GM19372 (cell line): ENCODE data around the gene BTNL9.
"Not testable (repeated sequence)": the region's sequence is repeated elsewhere in the genome, so short reads cannot be mapped to it uniquely, and the experiment has no call there.

ENCODE experiments used
- ATAC-seq: cut with Tn5 transposase; IDR thresholded peaks from one replicate; pipeline ENCODE4 v1.9.1; 2021; ENCODE audit warnings: mild to moderate bottlenecking, low read depth, moderate library complexity; ENCODE audit not compliant: unreplicated experiment

BTNL9 gene

DNA sequence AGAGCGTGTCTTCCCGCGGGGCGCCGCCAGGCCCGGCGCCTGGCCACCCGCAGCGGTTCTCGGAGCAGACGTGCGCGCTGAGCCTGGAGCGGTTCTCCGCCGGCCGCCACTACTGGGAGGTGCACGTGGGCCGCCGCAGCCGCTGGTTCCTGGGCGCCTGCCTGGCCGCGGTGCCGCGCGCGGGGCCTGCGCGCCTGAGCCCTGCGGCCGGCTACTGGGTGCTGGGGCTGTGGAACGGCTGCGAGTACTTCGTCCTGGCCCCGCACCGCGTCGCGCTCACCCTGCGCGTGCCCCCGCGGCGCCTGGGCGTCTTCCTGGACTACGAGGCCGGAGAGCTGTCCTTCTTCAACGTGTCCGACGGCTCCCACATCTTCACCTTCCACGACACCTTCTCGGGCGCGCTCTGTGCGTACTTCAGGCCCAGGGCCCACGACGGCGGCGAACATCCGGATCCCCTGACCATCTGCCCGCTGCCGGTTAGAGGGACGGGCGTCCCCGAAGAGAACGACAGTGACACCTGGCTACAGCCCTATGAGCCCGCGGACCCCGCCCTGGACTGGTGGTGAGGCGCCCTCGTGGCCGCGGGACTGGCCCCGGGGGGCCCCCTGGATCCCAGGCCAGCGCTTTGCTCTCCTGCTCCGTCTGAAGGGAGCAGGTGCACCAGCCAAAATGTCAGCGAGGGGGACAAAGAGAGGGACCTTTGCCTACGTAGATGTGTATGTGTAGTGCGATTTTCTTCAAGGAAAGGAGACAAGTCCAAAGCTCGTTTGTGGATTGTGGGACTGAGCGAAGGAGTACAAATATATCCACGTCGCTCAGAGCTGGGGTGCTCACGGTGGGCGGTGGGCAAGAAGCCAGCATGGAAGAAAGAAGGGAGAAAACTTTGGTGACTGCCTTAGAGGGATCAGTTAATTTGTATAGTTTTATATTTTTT lies 19.5 kb downstream of the BTNL9 start:
- ATAC-seq, result no peak

DNA sequence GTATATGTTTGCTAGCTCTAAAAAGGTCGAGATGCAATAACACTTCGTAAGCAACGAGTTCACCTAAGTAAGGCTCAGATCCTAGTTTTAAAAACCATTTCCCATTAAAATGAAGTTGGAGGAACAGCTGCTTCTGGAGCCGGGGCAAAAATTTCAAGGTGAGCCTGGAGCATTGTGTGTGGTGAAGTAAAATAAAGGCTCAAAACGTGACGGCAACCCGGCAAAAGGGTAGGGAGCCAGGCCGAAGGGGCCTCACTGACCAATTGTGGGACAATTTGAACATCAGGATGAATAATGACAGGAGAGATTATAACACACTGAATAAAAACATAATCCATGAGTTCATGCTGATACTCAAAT lies 20.1 kb downstream of the BTNL9 start:
- ATAC-seq, result no peak

DNA sequence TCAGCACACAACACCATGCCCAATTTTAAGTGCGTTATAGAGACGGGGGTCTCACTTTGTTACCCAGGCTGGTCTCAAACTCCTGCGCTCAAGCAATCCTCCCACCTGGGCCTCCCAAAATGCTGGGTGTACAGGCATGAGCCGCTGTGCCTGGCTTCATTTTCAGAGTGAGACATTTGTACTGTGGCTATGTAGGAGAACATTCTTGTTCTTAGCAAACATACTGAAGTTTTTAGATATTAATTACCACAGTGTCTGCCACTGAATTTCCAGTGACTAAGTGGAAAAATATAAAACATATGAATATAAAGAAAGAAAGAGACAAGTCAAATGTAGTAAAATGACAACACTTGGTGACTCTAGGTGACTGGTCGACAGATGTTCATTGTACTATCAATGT lies 20.9 kb downstream of the BTNL9 start:
- no peak for ATAC-seq

DNA sequence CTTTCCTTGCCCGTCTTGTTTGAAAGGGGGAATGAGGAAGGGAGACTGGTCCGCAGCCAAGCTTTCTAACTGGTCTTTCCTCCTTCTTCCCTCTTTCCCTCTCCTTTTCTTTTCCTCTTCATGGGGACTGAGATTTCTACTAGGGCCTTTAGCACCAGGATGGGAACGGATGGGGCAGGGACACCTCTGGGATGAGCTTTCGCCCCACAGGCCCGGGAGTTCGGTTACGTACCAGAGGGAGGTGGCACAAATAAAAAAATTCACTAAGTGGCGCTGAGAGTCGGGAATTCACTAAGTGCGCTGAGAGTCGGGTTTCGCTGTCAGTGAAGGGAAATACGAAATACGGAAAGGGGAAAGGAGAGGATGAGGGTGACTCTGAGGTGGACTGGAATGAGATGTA lies 21.6 kb downstream of the BTNL9 start:
- no peak for ATAC-seq

DNA sequence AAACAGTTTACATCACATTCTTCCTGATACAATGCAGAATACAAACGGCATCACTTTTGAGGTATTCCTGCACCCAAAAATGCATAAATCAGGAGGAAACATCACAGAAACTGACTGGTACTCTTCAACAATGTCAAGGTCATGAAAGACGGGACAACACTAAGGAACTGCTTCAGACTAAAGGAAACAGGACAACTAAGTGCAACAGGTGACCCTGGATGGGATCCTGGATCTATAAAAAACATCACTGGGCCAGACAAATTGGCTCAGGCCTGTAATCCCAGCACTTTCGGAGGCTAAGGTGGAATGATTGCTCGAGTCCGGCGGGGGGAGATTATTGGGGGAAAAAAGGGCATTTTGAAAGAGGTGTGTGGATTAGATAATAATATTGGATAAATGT lies 22.6 kb downstream of the BTNL9 start:
- no peak for ATAC-seq

DNA sequence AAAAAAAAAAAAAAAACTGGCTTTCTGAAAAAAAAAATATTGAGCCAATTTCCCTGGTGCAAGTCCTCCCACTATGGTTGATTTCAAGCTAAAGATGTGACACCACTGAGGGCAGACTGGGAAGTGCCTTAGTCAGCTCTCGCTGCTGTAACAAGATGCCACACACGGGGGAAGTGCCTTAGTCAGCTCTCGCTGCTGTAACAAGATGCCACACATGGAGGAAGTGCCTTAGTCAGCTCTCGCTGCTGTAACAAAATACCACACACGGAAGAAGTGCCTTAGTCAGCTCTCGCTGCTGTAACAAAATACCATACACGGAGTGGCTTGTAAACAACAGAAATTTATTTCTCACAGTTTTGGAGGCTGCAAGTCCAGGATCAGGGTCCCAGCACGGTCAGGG lies 23.4 kb downstream of the BTNL9 start:
- no peak for ATAC-seq

DNA sequence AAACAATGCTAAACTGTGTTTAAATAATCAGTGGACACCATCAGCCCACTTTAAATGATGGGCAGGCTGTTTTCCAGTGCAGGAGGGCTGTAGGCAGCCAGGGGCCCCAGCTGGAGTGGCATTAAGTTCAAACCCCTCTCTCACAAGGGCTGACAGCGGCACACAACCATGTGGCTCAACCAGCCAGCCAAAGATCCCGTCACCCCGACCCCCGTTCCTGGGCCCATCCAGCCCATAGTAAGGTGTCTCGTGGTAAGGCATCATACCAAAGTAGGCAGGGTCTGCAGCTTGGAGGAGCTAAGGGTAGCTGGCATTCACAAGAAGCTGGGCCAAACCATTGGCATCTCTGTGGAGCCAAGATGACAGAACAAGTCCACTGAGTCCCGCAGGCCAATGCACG lies 24.9 kb downstream of the BTNL9 start:
- ATAC-seq, result no peak

DNA sequence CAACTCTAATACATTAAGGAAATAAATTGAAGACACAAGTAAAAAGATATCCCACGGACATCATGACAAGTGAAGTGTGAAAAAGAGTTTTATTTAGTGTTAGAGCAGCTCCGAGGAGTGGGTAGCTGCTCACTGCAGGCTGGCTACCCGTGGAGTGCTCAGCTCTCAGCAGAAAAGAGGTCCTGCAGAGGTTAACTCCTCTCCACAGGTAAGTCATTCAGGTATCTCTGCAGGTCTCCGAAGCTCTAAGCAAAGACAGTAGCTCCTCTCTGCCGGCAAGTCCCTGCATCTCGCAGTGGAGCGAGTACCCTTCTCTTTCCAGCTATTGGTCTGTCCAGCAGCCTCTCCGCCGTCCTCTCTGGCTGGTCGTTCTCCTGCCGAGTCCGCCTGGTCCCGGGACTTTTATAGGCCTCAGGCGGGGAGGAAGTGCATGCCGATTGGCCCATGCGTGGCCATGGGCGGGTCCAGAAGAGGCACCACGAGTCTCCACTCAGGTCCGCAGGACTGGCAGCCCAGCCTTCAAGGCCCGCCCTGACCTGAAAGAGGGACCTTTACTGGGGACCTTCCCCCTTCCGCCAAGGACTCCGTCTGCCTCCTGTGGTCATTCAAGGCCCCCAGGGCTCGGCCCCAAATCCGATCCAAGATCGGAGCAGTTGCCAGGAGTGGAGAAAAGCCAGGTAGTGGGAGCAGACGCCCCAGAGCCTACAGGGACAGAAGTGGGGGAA lies 29.9 kb downstream of the BTNL9 start:
- no peak for ATAC-seq

DNA sequence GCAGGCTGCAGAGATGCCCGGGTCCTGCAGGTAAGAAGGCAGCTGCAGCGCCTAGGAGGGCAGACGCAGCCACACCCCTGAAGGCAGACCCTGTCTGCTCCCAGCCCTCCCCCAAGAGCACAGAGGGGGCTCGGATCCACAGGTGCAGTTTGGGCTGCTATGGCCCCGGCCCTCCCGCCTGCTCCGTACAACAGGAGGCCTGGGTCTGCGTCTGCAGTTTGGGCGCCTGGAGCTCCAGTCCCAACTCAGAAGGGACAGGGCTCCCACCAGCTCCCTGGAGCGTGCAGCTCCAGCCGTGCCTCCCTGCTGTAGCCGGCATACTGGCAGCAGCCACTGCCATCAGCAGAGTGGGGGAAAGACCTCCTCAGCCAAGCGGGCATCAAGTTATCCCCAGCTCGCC lies 30.5 kb downstream of the BTNL9 start:
- ATAC-seq, result no peak

DNA sequence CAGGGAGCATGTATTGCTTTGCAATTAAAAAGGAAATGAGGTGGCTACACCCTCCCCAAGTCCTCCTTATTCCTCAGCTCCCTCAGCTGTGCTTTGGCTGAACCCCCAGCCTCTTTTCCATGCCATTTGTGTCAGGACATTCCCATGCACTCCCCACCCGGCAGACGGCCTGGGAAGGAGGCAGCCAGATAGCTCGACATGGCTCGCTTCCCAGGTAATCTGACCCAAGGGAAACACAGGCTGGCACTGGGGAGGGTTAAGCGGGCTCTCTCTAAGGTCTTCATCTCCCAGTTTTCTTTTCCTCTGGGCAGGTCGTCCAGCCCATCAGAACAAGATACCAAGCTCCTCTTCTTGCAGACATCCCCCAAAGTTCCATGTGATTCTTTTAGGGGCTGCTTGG lies 31.2 kb downstream of the BTNL9 start:
- ATAC-seq, result no peak

DNA sequence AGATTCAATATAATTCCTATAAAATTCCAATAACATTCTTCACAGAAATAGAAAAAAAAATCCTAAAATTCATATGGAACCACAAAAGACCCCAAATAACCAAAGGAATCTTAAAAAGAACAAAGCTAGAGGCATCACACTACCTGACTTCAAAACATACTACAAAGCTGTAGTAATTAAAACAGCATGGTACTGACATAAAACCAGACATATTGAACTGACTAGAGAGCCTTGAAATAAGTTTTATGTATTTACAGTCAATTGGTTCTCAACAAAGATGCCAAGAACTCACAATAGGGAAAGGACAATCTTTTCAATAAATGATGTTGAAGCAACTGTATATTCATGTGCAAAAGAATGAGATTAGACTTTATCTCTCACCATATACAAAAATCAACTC lies 36.9 kb downstream of the BTNL9 start:
- no peak for ATAC-seq

DNA sequence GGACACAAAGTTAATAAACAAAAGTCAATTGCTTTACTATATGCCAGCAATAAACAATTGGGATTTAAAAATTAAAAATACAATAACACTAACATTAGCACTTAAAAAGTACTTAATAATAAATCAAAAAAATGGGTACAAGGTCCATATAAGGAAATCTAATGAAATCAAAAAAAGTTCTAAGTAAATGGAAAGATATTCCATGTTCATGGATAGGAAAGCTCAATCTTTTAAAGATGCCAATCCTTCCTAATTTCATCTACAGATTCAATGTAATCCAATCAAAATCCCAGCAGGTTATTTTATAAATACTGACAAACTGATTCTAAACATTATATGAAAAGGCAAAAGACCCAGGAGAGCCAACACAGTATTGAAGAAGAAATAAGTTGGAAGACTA lies 41.9 kb downstream of the BTNL9 start:
- ATAC-seq, result no peak

DNA sequence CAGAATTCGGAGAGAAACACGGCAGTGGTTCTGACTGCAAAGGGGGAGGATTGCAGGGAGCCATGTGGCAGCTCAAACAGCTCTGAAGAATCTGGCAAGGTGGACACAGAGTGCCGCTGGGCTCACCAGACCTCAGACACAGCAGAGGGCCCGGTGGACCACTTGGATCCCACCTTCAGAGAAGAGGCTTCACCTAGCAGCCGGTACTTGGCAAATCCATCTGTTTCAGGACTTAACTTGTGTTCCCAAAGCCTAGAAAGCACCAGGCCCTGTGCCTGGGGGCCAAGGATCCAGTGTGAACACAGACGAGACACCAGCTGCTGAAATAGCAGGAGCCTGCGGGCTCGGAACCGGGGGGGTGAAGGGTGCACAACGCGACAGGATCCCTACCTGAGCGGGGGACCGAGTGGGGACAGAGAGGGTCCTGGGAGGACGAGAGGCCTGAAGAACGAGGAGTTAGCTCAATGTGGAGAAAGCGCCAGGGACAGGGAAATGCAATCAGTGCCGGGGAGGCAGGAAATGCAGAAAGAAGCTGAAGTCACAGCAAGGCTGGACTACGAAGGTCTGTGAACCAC lies 44.6 kb downstream of the BTNL9 start:
- ATAC-seq, result no peak

DNA sequence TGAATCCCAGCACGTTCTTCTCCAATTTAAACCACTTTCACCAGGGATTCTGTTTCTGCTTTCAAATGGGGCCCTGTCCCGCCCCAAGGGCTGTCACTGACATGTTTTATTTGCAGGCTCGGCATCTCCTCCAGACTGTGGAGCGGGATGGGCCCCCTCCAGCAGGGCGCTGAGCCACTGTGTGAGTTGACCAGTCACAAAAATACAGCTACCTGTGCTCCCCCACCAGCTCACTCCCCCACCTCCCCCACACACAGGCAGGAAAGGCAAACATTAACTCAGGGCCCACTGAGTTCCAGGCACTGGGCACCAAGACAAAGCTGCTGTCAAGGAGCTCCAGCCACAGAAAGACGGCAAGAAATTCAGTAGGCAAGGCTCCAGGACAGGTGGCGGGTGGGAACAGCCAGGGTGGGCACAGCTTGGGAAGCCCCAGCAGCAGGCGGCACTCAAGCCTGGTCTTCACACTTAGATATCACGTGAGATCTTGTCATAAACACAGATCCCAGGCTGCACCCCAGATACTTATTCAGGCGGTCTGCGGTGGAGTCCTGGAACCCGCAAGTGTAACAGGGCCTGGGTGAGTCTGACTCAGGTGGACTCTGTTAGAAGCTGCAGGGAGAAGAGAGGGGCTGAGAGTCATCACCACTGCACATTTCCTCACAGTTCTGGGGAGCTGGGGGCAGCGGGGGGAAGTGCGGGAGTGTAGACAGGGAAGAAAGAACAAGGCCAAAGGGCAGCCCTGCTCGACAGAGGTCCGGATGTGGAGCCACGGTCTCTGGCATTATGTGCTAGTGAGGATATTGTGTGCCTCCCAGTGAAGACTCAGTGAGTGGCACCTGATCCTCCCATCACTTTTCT lies 46.2 kb downstream of the BTNL9 start:
- no peak for ATAC-seq

DNA sequence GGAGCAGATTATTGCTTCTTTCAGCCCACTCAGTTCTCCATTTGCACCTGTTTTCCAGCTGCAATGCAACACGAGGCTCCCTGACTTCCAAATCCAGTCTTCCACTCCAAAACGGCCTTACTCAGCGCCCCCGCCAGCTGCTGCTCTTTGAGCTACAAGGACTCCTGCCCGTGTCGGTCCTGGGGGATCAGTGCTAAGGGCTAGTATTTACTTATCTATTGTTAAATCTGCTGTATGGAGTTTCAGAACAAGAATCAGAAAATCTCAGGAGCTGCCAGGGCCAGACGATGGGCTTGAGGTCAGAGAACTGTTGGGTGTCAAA lies 46.8 kb downstream of the BTNL9 start:
- no peak for ATAC-seq

DNA sequence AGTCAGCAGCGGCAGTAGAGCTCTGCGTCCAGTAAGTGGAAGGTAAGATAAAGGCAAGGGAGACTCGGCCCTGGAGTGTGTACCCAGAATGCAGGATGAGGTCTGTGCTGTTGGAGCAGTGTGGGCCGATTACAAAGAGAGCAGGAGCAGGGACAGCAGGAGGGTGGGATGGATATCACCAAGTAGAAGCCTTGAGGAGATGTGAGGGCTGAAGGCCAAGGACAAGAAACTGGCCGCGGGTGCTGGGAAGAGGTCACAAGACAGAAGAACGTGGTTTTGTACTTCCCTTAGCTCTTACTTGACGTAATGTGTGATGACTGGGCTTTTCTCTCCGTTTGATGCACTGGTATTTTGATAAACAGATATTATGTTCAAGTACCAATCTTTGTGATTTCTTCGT lies 47.2 kb downstream of the BTNL9 start:
- ATAC-seq, result no peak

DNA sequence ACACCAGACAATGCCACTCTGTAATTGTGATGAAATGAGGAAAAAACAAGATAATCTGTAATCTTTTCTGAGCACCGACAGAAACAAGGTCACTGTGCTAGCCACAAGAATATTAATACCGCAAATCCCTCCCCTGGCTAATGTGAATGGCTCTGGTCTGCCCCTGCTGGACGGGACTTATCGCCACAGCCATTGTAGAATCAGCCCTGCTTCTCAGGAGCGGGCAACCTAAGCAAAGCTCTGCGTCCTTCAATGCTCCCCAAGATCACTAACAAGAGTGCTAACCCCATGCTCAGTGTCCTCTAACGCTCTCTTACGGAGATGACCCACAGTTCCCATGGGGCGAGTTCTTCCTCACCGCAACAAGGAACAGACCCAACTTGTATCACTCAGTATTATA lies 48.2 kb downstream of the BTNL9 start:
- no peak for ATAC-seq

DNA sequence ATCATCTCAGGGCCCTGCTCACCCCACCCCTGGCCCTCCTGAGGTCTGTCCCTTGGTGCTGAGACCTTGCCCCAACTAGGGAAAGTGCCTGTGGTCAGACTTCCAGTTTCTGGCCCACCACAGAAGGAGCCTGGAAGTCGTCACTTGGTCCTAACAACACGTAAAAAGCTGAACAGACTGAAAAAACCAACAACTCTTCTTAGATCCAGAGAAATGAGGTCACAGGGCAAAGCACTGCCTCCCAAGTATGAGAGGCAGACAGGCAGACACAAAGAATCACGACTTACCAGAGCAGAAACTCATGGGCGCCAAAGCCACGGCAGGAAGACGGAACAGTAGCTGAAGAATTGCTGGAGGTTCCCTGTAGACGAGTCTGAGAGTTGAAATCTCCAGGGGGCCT lies 52.4 kb downstream of the BTNL9 start:
- no peak for ATAC-seq

DNA sequence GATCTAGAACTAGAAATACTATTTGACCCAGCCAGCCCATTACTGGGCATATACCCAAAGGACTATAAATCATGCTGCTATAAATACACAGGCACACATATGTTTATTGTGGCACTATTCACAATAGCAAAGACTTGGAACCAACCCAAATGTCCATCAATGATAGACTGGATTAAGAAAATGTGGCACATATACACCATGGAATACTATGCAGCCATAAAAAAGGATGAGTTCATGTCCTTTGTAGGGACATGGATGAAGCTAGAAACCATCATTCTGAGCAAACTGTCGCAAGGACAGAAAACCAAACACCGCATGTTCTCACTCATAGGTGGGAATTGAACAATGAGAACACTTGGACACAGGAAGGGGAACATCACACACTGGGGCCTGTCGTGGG lies 55.1 kb downstream of the BTNL9 start:
- not testable (repeated sequence) for ATAC-seq

DNA sequence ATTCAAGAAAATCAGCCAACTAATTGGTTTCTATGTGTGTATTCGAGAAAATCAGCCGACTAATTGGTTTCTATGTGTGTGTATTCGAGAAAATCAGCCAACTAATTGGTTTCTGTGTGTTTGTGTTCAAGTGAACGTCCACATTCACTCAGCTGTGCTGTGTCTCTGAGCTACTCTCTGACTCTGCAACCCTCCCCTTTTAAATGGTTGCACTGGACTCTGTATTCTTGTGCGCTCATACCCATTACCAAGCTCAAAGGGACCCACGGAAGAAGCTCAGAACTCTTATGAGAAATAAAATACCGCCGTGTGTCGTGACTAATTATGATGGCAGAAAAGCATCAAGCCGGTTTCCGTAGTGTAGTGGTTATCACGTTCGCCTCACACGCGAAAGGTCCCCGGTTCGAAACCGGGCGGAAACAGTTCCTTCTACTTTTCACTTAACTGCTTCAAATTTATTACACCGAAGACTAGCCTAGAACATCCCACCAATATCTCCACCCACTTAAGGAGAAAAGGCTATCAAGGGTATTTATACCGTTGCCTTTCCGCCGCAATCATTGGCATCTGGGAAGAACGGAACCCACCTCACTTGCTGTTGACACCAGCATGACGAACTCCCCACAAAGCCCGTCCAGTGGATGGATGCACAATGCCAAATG lies 56.8 kb downstream of the BTNL9 start:
- ATAC-seq, result not testable (repeated sequence)
